ENCODE data around the gene TIGD3.
"Not testable (repeated sequence)": the region's sequence is repeated elsewhere in the genome, so short reads cannot be mapped to it uniquely, and the experiment has no call there.

The TIGD3 gene

DNA sequence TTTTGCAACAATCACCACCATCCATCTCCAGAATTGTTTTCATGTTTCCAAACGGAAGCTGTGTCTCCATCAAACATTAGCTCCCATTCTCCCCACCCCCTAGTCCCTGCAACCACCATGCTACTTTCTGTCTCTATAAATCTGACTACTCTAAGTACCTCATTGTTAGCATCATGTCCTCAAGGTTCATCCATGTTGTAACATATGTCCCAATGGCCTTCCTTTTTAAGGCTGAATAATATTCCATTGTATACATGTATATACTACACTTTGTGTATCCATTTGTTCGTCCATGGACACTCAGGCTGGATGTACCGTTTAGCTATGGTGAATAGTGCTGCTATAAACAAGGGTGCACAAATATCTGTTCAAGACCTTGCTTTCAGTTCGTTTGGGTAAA lies 29.1 kb upstream of the TIGD3 start:
- DNase-seq, result no peak

DNA sequence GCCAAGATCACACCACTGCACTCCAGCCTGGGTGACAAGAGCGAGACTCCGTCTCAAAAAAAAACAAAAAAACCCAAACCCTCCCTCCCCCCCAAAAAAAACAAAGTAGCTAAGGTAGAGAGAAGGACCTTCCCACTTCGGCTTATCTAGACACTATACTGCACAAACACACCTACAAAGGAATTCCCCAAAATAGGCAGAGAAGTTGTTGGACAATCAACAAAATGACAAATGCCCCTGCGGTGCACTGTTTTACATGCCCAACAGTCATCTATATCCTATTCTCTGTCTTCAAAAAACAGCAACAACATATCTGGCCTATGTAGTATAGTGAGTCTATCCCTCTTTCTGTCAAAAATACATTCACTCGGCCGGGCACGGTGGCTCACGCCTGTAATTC lies 27.5 kb upstream of the TIGD3 start:
- no peak for DNase-seq

DNA sequence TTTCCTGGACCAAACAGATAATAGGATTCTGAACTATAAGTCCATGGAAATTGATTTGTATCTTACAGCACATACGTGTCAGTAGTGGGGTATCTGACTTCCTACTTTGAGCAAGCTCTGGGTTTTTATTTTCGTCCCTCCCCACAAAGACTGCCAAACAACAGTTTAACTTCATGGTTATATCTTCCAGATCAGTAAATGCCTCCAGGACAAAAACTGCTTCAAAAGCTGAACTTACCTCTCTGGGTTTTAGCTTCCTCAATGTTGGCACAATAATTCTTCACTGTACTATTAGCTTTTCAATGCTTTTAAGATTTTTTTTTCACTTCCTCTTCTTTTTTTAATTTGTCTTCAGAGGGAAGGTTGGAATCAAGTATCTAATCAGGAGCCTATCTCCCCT lies 25.1 kb upstream of the TIGD3 start:
- DNase-seq, result no peak

DNA sequence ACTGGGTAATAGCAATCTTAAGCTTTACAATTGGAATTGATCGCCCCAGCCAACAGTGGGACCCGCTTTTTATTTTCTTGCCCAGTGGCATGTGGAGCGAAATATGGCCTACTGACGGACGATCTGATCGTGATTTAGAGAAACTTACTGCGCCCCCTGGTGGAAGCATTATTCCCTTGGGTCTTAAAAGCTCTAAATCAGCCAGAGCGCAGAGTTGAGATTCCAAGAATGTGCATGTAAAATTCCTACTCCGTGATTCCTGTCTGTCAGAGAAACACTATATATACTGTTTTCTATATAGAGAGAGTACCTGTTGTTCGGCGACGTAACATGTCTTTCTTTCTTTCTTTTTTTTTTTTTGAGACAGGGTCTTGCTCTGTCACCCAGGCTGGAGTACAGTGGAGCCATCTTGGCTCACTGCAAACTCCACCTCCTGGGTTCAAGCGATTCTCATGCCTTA lies 24.6 kb upstream of the TIGD3 start:
- peak; percentile 85 for DNase-seq

DNA sequence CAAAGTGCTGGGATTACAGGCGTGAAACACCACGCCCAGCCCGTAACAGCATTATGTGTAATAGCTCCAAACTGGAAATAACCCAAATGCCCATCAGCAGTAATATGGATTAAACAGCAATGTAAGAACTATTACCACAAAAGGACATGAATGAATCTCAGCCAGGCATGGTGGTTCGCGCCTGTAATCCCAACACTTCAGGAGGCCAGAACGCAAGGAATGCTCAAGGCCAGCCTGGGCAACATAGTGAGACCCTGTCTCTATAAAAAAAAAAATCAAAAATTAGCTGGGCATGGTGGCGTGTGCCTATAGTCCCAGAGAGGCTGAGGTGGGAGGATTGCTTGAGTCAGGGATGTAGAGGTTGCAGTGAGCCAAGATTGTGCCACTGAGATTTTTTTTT lies 24.0 kb upstream of the TIGD3 start:
- no peak for DNase-seq

DNA sequence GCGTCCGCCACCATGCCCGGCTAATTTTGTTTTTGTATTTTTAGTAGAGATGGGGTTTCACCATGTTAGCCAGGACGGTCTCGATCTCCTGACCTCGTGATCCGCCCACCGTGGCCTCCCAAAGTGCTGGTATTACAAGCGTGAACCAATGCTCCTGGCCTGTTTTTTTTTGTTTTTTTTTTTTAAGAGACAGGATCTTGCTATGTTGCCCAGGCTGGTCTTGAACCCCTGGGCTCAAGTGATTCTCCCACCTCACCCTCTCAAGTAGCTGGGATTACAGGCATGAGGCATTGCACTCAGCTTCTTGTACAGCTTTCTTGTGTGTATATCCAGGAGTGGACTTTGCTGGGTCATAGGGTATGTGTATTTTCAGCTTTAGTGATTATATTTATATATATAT lies 22.0 kb upstream of the TIGD3 start:
- not testable (repeated sequence) for DNase-seq

DNA sequence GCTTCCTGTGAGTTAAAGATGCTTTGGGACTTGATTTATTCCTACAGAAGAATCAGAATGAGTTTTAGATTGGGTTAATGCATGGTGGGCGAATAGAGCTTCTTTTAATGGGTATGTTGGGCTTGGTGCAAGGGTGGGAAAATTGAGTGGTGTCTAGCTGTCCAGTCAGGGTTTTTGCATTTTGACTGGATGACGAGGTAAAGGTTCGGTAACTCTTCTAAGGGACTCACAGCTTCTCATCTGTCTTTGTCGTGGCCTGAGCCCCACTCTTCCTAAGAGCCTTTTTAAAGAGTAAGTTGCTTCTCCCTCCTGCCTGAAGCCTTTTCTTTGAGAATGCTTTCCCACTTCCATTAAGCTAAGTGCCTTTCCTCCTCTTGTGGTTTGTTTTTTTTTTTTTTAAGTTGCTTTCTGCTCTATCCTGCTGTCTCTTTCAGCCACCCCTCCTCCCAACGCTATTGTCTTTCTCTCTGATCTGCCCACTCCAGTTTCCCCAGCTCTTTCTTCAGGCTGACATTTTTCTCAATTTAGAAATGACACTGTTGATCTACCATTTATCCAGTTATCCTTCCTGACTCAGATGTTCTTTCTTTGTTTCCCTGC lies 19.8 kb upstream of the TIGD3 start:
- no peak for DNase-seq

DNA sequence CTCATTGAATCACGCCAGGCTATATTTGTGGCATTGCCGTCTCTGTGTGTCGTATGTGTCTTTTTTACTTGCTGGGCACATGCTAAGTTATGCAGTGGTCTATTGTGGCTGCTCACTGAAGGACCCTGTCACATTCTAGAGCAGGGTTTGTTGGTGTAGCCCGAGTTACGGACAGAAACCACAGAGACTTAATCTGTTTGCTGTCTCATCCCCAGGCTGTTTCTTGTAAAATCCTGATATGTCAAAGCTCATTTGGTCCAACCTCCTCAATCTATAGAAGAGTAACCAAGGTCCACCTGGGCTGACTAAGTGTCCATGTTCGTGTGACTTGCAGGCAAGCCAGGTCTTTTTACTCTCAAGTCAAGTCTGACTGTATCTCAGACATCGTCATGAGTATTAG lies 15.9 kb upstream of the TIGD3 start:
- DNase-seq, result no peak

DNA sequence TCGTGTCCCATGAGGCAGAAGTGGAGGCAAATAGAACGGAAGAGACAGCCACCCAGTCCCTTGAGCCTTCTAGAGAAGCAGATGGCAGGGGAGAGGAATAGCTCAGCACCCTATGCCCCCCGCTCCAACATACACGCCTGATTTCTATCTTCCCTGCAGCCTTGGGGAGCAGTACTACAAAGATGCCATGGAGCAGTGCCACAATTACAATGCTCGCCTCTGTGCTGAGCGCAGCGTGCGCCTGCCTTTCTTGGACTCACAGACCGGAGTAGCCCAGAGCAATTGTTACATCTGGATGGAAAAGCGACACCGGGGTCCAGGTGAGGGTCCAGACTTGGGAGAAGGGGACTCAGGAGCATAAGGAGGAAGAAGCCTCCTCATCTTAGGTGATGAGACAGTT lies 14.3 kb upstream of the TIGD3 start:
- no peak for DNase-seq

DNA sequence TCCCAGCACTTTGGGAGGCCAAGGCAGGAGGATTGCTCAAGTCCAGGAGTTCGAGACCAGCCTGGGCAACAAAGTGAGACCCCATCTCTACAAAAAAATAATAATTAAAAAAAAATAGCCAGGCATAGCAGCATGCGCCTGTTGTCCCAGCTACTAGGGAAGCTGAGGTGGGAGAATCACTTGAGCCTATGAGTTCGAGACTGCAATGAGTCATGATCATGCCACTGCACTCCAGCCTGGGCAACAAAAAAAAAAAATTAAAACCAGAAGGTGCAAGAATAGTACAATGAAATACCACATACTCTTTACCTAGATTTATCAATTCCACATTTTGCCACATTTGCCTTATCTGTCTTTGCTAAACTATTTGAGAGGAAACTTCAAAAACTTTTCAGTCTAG lies 12.7 kb upstream of the TIGD3 start:
- no peak for DNase-seq

DNA sequence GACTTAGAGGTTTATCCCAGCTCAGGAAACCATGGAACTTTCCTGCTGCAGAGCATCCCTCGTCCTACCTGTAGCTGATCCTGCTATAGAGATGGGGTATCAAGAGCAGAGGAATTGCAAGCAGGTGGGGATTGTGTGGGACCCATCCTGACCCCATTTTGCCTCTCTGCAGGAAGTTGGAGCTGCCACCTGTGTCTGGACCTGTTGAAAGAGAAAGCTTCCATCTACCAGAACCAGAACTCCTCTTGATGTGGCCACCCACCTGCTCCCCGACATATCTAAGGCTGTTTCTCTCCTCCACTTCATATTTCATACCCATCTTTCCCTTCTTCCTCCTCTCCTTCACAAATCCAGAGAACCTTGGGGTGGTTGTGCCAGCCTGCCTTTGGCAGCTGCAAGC lies 3.0 kb upstream of the TIGD3 start:
- DNase-seq, result no peak

DNA sequence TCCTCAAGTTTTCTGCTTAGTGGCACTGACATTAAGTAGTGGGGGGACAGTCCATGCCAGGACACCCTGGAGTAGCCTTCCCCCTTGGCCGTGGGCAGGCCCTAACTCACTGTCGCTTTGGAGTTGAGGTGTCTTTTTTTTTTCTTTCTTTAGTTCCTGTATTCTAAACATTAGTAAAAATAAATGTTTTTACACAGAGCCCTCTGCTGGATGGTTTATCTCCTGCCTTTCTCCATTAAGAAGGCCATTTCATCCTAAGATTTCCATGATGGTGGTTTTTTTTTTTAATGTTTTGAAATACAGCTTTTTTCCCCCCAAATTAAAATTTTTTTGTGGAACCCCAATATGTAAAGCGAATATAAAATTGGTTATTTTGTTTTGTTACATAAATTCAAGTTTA lies 1.8 kb upstream of the TIGD3 start:
- no peak for DNase-seq

DNA sequence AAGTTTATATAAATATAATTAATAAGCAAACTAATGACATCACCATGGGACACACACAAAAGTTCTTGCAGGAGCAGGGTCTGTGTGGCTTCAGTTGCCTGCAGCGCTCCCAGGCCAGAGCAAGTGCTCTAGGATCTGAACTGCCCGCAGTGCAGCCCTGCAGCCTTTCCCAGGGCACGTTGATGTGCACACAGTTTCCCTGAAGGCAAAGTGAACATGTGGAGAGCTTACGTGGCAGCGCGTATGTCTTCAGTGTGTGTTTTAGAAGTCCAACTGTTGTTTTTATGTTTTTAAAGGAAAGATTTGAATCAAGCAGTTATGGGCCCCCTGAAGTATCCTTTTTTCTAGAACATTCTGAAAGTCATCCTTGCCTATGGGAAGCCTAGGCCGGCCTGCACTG lies 1.2 kb upstream of the TIGD3 start:
- no peak for DNase-seq

DNA sequence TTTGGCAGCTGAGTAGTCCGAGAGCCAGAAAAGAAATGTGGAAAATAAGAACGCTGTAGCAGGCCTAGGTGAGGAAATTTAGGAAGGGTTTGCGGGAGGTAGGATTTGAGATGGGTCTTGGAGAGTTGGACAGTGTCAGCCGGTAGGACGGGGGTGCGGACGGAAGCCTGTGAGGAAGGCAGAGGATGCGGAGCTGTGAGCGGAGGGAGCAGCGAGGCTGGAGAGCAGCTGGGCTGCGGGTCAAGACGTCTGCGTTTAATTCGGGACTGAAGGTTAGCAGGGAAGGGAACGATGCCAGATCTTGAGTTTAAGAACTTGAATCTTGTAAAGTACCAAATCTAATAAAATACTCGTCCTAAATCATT lies 669 bp upstream of the TIGD3 start:
- DNase-seq, result no peak

DNA sequence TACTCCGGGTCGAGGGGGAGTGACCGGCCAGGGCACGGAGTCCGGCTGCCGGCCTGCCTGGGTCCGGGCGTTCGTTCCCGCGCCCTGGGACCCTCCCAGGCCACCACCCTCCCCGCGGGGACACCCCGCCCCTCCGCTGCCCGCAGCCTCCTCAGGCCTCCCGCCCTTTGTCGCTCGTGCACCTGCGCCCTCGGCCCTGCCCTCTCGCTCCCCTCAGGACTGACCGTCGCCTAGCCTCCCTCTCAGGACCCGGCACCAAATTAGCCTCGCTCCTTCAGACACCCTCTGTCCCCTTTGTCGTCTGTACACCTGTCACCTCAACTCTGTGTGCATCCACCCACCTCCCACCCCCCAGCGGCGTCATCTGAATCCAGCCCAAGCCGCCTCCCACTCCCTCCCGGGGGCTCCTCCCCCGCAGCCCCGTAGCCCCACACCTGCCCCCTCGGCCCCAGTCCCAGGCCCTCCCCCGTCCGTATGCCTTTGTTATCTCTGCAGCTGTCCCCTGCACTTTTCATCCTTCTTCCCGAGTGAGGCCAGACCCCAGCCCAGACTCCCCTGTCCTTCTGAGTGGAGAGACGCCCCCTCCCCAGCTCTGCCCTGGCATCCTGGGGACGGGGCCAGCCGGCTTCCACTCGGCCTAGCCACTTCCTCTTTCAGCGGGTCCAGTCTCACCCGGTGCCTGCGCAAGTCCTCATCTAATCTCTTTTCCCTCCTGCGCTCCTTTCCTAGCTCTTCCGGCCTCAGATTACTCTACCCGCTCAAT lies 643 bp downstream of the TIGD3 start:
- DNase-seq, result peak; percentile 63

DNA sequence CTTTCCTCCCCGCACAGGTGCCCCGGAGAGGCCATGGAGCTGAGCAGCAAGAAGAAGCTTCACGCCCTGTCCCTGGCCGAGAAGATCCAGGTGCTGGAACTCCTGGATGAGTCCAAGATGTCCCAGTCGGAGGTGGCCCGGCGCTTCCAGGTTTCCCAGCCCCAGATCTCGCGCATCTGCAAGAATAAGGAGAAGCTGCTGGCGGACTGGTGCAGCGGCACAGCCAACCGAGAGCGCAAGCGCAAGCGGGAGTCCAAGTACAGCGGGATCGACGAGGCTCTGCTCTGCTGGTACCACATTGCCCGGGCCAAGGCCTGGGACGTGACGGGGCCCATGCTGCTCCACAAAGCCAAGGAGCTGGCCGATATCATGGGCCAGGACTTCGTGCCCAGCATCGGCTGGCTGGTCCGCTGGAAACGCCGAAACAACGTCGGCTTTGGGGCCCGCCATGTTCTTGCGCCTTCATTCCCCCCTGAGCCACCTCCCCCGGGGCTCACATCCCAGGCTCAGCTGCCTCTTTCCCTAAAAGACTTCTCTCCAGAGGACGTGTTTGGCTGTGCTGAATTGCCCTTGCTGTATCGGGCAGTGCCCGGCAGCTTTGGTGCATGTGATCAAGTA lies 1.3 kb downstream of the TIGD3 start:
- DNase-seq, result no peak

DNA sequence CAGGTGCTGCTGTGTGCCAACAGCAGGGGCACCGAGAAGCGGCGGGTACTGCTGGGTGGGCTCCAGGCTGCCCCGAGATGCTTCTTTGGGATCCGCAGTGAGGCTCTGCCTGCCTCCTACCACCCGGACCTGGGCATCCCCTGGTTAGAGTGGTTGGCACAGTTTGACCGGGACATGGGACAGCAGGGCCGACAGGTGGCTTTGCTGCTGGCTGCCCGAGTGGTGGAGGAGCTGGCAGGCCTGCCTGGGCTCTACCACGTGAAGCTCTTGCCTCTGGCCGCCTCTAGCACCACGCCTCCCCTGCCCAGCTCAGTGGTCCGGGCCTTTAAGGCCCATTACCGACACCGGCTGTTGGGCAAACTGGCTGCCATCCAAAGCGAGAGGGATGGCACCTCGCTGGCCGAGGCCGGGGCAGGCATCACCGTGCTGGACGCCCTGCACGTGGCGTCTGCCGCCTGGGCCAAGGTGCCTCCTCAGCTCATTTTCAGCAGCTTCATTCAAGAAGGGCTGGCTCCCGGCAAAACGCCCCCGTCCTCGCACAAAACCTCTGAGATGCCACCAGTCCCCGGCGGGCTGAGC lies 1.9 kb downstream of the TIGD3 start:
- DNase-seq, result no peak

DNA sequence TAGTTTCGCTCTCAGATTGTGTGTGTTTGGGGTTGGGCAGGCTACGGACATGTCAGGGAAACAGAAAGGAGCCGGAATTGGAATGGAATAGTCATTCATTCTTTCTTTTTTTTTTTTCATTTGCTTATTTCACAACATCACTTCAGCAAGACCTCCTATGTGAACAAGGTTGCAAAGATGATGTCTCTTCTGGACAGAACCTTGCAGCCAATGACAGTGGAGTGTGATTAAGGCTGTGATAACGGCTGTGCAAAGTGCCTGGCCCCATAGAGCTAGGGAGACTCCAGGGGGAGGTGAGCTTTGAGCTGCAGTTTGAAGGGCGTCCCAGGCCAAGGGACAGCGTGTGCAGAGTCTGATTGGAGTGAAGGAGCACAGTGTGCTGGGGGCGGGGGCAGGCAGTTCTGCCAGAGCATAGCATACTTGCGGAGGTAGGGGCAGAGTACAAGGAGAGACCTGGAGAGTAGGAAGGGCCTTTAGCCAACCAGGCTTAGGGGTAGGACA lies 3.4 kb downstream of the TIGD3 start:
- no peak for DNase-seq

DNA sequence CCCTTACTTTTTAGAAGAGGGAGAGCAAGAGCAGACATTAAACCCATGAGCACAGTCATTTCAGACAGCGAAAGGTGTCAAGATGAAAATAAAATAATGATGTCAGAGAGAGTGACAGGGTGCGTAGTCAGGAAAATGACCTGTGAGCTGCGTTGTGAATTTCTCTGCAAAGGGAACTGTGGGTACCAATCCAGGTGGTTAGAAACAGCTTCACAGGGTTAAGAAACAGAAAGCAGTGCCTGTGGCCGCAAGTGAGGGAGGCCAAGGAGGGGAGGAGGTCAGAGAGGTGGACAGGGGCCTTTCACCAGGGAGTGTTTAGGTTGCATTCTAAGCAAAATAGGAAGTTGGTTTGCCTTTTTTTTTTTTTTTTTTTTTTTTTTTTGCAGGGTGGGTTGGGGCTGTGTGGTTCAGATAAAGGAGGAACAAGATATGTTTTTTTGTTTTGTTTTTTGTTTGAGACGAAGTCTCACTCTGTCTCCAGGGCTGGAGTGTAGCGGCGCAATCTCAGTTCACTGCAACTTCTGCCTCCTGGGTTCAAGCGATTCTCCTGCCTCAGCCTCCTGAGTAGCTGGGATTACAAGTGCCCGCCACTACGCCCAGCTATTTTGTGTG lies 7.9 kb downstream of the TIGD3 start:
- DNase-seq, result peak; percentile 18

DNA sequence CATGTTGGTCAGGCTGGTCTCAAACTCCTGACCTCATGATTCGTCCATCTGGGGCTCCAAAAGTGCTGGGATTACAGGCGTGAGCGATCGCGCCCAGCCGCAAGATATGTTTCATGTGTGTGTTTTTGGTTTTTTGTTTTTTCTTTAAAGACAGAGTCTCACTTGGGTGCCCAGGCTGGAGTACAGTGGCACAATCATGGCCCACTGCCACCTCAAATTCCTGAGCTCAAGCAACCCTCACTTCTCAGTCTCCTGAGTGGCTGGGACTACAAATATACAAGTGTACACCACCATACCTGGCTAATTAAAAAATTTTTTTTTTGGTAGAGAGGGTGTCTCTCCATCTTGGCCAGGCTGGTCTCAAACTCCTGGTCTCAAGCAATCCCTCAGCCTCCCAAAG lies 8.4 kb downstream of the TIGD3 start:
- no peak for DNase-seq

DNA sequence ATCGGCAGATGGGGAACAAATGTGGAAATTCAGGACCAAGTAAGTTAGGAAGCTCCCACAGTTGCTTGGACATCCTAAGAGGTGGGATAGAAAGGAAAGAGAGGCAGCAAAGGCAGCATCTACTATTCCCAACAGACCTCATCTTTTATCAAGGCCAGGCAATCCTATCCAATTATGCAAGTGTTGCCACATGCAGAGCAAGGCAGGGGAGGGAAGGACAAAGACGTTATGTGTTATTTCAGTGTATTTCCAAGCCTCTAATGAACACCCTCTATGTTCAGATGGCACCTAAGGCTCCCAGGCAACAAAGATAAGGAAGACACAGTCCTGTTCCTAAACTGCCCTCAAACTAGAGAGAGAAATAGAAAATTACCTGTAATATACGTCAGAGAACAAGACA lies 9.2 kb downstream of the TIGD3 start:
- no peak for DNase-seq

DNA sequence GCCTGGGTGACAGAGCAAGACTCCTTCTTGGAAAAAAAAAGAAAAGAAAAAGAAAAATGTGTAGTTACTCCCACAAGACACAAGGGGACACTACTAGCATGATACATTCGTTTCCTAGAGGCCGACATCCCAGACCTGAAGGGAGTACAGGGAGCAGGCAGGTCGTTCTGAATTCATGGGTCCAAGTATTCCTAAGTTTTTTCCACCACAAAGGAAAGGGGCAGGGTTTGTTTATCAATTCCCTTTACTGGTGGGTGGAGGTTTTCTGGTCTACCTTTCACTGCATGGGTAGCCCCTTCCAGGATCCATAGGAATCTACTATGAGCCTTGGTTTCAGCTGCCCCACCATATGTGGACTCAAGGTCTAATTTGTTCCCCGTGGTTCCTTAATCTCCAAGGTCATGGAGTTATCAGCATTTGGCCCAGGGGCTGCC lies 11.8 kb downstream of the TIGD3 start:
- peak; percentile 77 for DNase-seq

DNA sequence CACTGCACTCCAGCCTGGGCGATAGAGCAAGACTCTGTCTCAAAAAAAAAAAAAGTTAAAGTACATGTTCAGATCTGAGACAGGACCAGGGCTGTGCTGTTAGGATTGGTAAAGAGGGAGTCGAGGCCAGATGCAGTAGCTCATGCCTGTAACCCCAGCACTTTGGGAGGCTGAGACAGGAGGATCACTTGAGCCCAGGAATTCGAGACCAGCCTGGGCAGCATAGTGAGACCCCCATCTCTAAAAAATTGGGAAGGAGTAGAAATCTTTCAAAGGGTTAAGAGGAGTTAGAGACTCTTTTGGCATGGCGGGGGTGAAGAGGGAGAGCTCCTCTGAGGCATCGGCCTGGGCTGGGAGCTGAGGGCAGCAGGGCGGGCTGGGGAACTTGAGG lies 16.1 kb downstream of the TIGD3 start:
- DNase-seq, result no peak
